CD4-positive, alpha-beta T cell treated with Interleukin-6 for 4 hours (primary cell): ENCODE data around the gene UCK1.
"Not testable (repeated sequence)": the region's sequence is repeated elsewhere in the genome, so short reads cannot be mapped to it uniquely, and the experiment has no call there.

Source experiments
- DNase-seq: peaks from one replicate; pipeline ENCODE4 v3.0.0-alpha.2; 2020; ENCODE audit warnings: mixed read lengths

UCK1 gene

GRCh38 chr9:131554087-131554842 is 23.2 kb upstream of the UCK1 start:
- no peak for DNase-seq

- no peak for DNase-seq
These were observed 21.0 kb upstream of the UCK1 start for GRCh38 chr9:131552030-131552429.

GRCh38 chr9:131550465-131550864 is 19.4 kb upstream of the UCK1 start:
- DNase-seq: not testable (repeated sequence)

GRCh38 chr9:131549186-131549585 is 18.1 kb upstream of the UCK1 start:
- not testable (repeated sequence) for DNase-seq

GRCh38 chr9:131546336-131547084 is 15.4 kb upstream of the UCK1 start:
- no peak for DNase-seq

- no peak for DNase-seq
These were observed 14.8 kb upstream of the UCK1 start for GRCh38 chr9:131545786-131546335.

GRCh38 chr9:131545003-131545785 is 14.1 kb upstream of the UCK1 start, which contains the start of gene PRRT1B:
TSS of gene PRRT1B (plus strand) at chr9:131545523. CDS start at chr9:131545616, 93 bp downstream.
- no peak for DNase-seq

- no peak for DNase-seq
These were observed 12.1 kb upstream of the UCK1 start for GRCh38 chr9:131543141-131543540.

GRCh38 chr9:131539223-131539923 is 8.3 kb upstream of the UCK1 start:
- DNase-seq: peak; percentile 58

GRCh38 chr9:131537946-131538345 is 6.9 kb upstream of the UCK1 start:
- no peak for DNase-seq

- peak; percentile 49 for DNase-seq
These were observed 3.7 kb upstream of the UCK1 start for GRCh38 chr9:131534721-131535237.

- no peak for DNase-seq
These were observed 530 bp downstream of the UCK1 start for GRCh38 chr9:131530546-131530919.

GRCh38 chr9:131529597-131530545 is 1.2 kb downstream of the UCK1 start:
- DNase-seq: no peak

- DNase-seq: no peak
These were observed 2.1 kb downstream of the UCK1 start for GRCh38 chr9:131528886-131529505.

GRCh38 chr9:131528186-131528585 is 2.9 kb downstream of the UCK1 start:
- no peak for DNase-seq

- DNase-seq: no peak
These were observed 5.2 kb downstream of the UCK1 start for GRCh38 chr9:131525643-131526565.

GRCh38 chr9:131524665-131525315 is 6.3 kb downstream of the UCK1 start:
- no peak for DNase-seq
